Natural killer cell treated with Interleukin-12 subunit alpha and Interleukin-12 subunit beta and Interleukin-15 and Interleukin-18, amount 100 ng/mL, for 72 hours (primary cell): ENCODE results near the gene WTAP. TPM values are rescaled to one million over a fixed set of nuclear protein-coding genes. Genes with fewer than 3 reads are reported as not detected.
"Not testable (repeated sequence)": the region's sequence is repeated elsewhere in the genome, so short reads cannot be mapped to it uniquely, and the experiment has no call there.

Source experiments
- ATAC-seq, 2 donors: fragments of 150-1000 bp; cut with Tn5 transposase in 1 of 2; sonication (Bioruptor Pico), chemical (Tn5 transposase) in 1 of 2; 2 replicates each; pipeline ENCODE4 v1.10.0; 2021
- DNase-seq: peaks from one replicate; pipeline ENCODE4 v3.0.0; 2022; ENCODE audit warnings: low spot score
- H3K27ac Mint-ChIP-seq, 2 donors: 1 replicate in 1 of 2; 2 replicates in 1 of 2; pipeline ENCODE4 v1.8.0; 2022; ENCODE audit warnings: mixed read lengths in 2 of 2, mild to moderate bottlenecking in 1 of 2, moderate library complexity in 1 of 2
- H3K27me3 Mint-ChIP-seq, 2 donors: 1 replicate in 1 of 2; 2 replicates in 1 of 2; pipeline ENCODE4 v1.8.0; 2022; ENCODE audit warnings: mixed read lengths in 2 of 2
- H3K36me3 Mint-ChIP-seq: one replicate; pipeline ENCODE4 v1.8.0; 2022; ENCODE audit warnings: mixed read lengths
- H3K4me1 Mint-ChIP-seq, 2 donors: 1 replicate in 1 of 2; 2 replicates in 1 of 2; pipeline ENCODE4 v1.8.0; 2022; ENCODE audit warnings: low read depth in 2 of 2, mixed read lengths in 2 of 2, mild to moderate bottlenecking in 1 of 2
- H3K4me3 Mint-ChIP-seq: one replicate; pipeline ENCODE4 v1.8.0; 2022; ENCODE audit warnings: mixed read lengths
- H3K9me3 Mint-ChIP-seq: 2 replicates; pipeline ENCODE4 v1.8.0; 2022; ENCODE audit warnings: mixed read lengths
- total RNA-seq, 2 donors: library from RNA; stranded (reverse); gene quantifications; one replicate each; pipeline ENCODE4 v1.2.3, GENCODE V29; 2022

WTAP gene
- total RNA-seq, 2 donors from 2014 or later = 98.4 to 106 TPM

DNA sequence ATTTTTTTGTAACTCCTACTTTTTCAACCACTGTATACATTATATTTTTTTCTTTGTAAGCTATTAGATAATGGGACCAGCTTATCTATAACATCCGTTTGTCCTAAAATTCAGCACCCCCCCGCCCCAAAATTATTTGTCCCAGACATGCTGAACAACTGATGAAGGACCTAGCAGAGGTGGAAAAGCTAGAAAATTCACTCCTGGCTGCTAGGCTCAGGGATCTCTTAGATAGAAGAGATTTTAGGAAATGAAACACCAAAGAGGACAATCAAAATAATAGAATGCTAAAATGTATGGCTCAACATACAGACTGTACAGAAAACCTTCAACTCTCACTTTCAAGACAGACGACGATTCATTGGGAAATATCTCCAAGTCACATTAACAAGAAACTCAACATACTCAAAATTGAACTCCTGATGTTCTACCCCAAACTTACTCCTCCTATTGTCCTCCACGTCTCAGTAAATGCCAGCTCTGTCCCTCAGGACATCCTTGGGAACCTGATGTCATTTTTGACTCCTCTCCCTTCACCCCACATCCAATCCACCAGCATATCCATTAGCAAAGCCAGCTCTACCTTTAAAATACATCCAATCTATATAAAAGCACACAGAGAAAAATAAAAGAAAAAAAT is 38.9 kb upstream of the WTAP start:
- no peaks in the 10 kb centered on the region for H3K27me3 Mint-ChIP-seq
- DNase-seq (no peak), ATAC-seq (no peak)
- no peaks in the 10 kb centered on the region for H3K9me3 Mint-ChIP-seq
- H3K4me3 Mint-ChIP-seq = peak overlapping the region; percentile 73
- H3K4me1 Mint-ChIP-seq = peaks cover 33 to 34% of the 10 kb centered on the region in 2 donors
- H3K36me3 Mint-ChIP-seq = peaks cover 43% of the 10 kb centered on the region
- H3K27ac Mint-ChIP-seq = peak overlapping the region; percentile 73 to 80

DNA sequence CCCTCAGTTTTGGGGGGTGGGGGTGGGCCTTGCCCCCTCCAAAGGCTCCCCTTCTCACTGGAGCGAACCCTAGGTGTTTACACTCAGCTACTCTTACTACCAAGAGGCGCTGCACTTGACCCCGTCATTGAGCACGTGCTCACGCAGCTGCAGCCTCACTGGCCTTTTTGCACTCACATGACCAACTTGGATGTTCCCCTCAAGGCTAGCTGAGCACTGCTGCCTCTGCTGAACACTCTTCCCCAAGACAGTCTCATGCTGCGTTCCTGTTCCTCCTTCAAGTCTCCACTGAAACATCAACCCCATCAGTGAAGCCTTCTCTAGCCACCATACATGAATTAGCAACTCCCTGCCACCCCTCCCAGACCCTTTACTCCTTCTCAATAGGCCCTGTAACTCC is 38.3 kb upstream of the WTAP start:
- H3K4me1 Mint-ChIP-seq = peaks cover 36 to 37% of the 10 kb centered on the region in 2 donors
- DNase-seq (no peak), ATAC-seq (no peak)
- peak overlapping the region; percentile 73 for H3K4me3 Mint-ChIP-seq
- no peaks in the 10 kb centered on the region for H3K27me3 Mint-ChIP-seq
- peak overlapping the region; percentile 73 to 80 for H3K27ac Mint-ChIP-seq
- no peaks in the 10 kb centered on the region for H3K9me3 Mint-ChIP-seq
- H3K36me3 Mint-ChIP-seq = peaks cover 43% of the 10 kb centered on the region

DNA sequence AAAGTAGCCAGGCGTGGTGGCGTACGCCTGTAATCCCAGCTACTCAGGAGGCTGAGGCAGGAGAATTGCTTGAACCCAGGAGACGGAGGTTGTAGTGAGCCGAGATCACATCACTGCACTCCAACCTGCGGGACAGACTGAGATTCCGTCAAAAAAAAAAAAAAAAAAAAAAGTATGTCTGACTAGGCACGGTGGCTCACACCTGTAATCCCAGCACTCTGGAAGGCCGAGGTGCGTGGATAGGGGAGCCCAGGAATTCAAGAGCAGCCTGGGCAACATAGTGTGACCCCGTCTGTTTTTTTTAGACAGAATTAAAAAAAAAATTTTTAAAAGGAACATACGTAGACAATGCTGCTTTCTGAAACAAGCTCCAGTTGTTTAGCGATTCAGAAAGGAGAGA is 37.2 kb upstream of the WTAP start:
- H3K9me3 Mint-ChIP-seq, H3K27me3 Mint-ChIP-seq, DNase-seq, ATAC-seq: not testable (repeated sequence)
- peaks cover 39% of the 10 kb centered on the region for H3K36me3 Mint-ChIP-seq
- H3K27ac Mint-ChIP-seq = peak overlapping the region; percentile 73 to 80
- H3K4me1 Mint-ChIP-seq = peaks cover 43 to 47% of the 10 kb centered on the region in 2 donors
- H3K4me3 Mint-ChIP-seq = peak overlapping the region; percentile 73

DNA sequence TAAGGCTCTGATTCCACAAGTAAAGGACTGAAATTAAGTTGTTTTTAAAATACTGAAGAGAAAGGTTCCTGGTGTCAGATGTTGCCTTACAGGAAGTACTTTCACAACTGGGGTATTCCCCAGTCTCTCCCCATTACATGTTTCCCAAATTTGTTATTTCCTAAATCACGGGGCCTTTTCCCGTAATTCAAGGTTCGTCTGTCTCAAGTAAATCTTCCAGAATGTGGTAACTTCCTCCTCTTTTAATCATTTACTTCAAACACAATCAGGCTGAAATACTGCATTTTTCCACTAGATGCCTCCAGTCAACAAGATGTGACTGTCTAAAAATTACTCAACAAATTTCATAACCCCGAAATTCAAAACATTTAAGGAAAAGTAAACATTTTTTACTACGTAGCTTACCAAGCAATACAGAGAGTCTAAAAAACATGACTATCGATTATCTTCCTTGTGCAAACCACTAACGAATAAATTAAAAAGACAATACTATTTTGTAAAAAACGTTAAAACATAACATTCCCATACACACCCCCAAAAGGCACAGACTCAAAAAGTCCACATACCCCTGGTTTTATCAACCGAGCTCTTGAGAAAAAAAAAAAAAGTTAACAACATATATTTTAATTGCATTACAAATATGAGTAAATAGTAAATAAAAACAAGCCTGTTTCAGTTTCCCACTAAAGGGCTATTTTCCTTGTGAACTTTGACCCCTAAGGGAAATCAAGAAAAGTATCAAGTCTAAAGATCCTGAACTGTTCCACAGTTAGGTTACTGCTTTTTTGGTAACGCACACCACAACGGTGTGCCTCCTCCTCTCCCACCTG is 36.0 kb upstream of the WTAP start:
- peak; percentile 75 for DNase-seq
- peak in 1 of 2 donors; percentile 3 for ATAC-seq
- Mint-ChIP-seq H3K9me3 (no peaks in the 10 kb centered on the region), H3K36me3 (peaks cover 32% of the 10 kb centered on the region), H3K27ac (peak overlapping the region; percentile 80 to 84), H3K4me1 (peaks cover 39 to 47% of the 10 kb centered on the region in 2 donors), H3K4me3 (peak overlapping the region; percentile 92), H3K27me3 (no peaks in the 10 kb centered on the region)

- Mint-ChIP-seq H3K4me3 (peak overlapping the region; percentile 92), H3K27me3 (no peaks in the 10 kb centered on the region), H3K9me3 (no peaks in the 10 kb centered on the region), H3K36me3 (peaks cover 30% of the 10 kb centered on the region), H3K4me1 (peaks cover 36 to 44% of the 10 kb centered on the region in 2 donors), H3K27ac (peak overlapping the region; percentile 80 to 84)
- ATAC-seq = no peak
- DNase-seq = no peak
These were observed 35.4 kb upstream of the WTAP start for GRCh38 chr6:159691963-159692287.

DNA sequence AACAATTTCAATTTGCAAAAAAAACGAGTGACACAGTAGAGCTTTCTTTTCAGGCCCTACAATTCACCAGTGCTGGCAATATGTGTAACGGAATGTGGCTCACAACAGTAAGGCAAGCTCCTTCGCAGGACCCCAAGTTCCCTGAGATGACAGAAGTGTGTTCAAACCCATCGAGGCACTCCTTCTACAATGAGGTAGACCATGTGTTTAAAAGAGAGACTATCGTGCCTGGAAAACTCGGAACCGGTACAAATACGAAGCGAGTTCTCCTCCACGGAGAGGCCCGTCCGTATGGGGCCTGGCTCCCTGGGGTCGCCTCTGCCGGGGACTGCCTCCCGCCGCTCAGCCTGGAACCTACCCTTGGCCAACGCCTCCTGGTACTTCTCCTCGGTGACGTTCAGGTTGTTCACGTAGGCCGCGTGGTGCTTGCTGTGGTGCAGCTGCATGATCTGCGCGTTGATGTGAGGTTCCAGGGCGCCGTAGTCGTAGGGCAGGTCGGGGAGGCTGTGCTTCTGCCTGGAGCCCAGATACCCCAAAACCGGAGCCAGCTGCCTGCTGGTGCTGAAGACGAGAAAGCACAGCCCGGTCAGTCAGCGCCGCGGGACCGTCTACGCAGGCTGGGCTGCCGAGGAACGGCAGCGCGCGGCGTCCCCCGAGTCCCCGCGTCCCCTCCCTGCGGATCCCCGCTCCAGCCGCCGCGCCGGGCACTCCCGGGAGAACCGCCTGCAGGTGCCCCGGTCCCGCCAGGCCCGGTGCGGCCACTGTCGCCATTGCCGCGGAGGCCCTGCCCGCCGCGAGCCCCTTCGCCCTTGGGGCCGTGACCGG is 34.8 kb upstream of the WTAP start:
- ATAC-seq (peak in 1 of 2 donors; percentile 45), DNase-seq (peak; percentile 77)
- H3K4me1 Mint-ChIP-seq = peaks cover 35 to 42% of the 10 kb centered on the region in 2 donors
- H3K4me3 Mint-ChIP-seq = peak overlapping the region; percentile 92
- H3K36me3 Mint-ChIP-seq = peaks cover 28% of the 10 kb centered on the region
- no peaks in the 10 kb centered on the region for H3K9me3 Mint-ChIP-seq
- peak overlapping the region; percentile 80 to 84 for H3K27ac Mint-ChIP-seq
- no peaks in the 10 kb centered on the region for H3K27me3 Mint-ChIP-seq

- peaks cover 34 to 41% of the 10 kb centered on the region in 2 donors for H3K4me1 Mint-ChIP-seq
- no peaks in the 10 kb centered on the region for H3K27me3 Mint-ChIP-seq
- peak within 1 kb of the TSS; percentile 80 to 84 for H3K27ac Mint-ChIP-seq
- ATAC-seq (peak; percentile 87 to 88), DNase-seq (peak; percentile 92)
- H3K4me3 Mint-ChIP-seq = peak within 1 kb of the TSS; percentile 92
- no peaks in the 10 kb centered on the region for H3K9me3 Mint-ChIP-seq
- peaks cover 26% of the 10 kb centered on the region for H3K36me3 Mint-ChIP-seq
These were observed 34.0 kb upstream of the WTAP start, which contains the start of gene SOD2 for GRCh38 chr6:159693128-159693893. Gene SOD2, minus strand, starts transcription at chr6:159693241. Its CDS starts 74 bp downstream, at chr6:159693167.

GRCh38 chr6:159693894-159694545 is 33.3 kb upstream of the WTAP start:
- DNase-seq (no peak), ATAC-seq (peak; percentile 21 to 52)
- H3K36me3 Mint-ChIP-seq = peaks cover 19% of the 10 kb centered on the region
- H3K9me3 Mint-ChIP-seq = no peaks in the 10 kb centered on the region
- H3K27ac Mint-ChIP-seq = peak overlapping the region; percentile 80 to 84
- H3K4me1 Mint-ChIP-seq = peaks cover 28 to 34% of the 10 kb centered on the region in 2 donors
- peak overlapping the region; percentile 92 for H3K4me3 Mint-ChIP-seq
- no peaks in the 10 kb centered on the region for H3K27me3 Mint-ChIP-seq

DNA sequence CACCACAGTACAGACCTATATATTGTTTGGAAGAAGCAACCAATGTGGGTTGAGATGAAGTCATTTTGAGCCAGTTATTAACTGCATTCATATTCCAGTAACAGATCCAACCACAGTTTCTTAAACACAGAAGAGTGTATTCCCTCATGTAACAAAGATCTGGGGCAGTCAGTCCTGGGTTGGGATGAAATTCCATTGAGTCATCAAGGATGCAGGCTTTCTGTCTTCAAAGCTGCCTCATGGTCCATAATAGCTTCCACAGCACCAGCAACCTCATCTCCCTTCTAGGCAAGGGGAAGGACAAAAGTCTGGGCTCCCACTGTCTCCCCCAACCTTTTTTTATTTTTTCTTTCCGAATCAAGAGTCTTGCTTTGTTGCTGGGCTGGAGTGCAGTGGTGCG is 31.3 kb upstream of the WTAP start:
- H3K9me3 Mint-ChIP-seq = no peaks in the 10 kb centered on the region
- no peaks in the 10 kb centered on the region for H3K27me3 Mint-ChIP-seq
- H3K4me1 Mint-ChIP-seq = peaks cover 25 to 31% of the 10 kb centered on the region in 2 donors
- H3K27ac Mint-ChIP-seq = no peak overlapping the region
- peak overlapping the region; percentile 20 for H3K4me3 Mint-ChIP-seq
- DNase-seq (no peak), ATAC-seq (no peak)
- H3K36me3 Mint-ChIP-seq = peaks cover 12% of the 10 kb centered on the region

DNA sequence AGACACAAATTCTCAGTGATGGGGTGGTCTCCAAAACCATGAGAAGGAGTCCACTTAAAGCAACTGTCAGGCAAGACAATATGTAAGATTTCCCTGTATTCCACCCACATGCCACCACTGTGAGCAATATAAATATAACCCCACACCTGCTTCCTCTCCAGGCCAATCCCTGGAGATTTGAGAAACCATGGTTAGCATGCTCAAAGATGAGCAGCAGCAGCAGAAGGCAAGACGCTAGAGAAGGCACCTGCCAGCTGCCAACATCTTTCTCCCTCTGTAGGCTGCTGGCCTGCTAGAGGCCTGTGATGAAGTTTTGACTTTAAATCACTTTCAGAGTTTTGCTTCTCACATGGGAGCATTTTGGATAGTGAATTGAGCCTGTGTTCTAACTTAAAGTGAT is 26.3 kb upstream of the WTAP start:
- Mint-ChIP-seq H3K4me3 (no peak overlapping the region), H3K27me3 (no peaks in the 10 kb centered on the region), H3K9me3 (no peaks in the 10 kb centered on the region), H3K36me3 (no peaks in the 10 kb centered on the region), H3K27ac (peak overlapping the region in 1 of 2 donors; percentile 89), H3K4me1 (peaks cover 12 to 23% of the 10 kb centered on the region in 2 donors)
- ATAC-seq (no peak), DNase-seq (no peak)

DNA sequence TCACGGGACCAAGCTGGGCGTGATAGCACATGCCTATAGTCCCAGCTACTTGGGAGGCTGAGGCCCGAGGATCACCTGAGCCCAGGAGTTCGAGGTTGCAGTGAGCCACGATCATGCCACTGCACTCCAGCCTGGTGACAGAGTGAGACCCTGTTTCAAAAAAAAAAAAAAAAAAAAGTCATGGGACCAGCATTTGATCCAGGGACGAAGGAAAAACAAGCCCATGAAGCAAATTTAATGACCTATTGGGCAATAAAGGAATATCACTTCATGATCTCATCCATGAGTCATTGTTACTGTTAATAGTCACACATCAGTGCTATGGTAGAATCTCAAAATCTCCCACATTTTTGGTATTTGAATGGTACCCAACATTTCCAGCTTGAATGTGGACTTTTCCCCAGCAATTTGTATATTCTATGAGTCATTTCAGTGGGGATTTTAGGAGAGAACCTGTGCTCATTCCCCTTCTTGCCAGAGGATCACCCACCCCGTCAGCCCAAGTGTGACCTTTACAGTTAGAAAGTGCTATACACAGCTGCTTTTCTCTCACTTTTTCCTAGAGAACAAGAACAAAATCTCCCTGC is 25.8 kb upstream of the WTAP start:
- Mint-ChIP-seq H3K9me3 (no peaks in the 10 kb centered on the region), H3K4me3 (peak overlapping the region; percentile 22), H3K4me1 (peaks cover 12 to 23% of the 10 kb centered on the region in 2 donors), H3K36me3 (no peaks in the 10 kb centered on the region), H3K27me3 (no peaks in the 10 kb centered on the region), H3K27ac (peak overlapping the region; percentile 44 to 89)
- DNase-seq = peak; percentile 73
- ATAC-seq = peak; percentile 58 to 91

- not testable (repeated sequence) for ATAC-seq, H3K4me3 Mint-ChIP-seq, H3K36me3 Mint-ChIP-seq, DNase-seq, H3K27ac Mint-ChIP-seq, H3K9me3 Mint-ChIP-seq, H3K27me3 Mint-ChIP-seq
- H3K4me1 Mint-ChIP-seq = peaks cover 8 to 23% of the 10 kb centered on the region in 2 donors
These were observed 16.7 kb upstream of the WTAP start for GRCh38 chr6:159710603-159711002.
